GM21447 (cell line): ENCODE data around the gene PEX16.

ENCODE experiments used
- ATAC-seq: cut with Tn5 transposase; IDR thresholded peaks from one replicate; pipeline ENCODE4 v1.9.1; 2021; ENCODE audit not compliant: unreplicated experiment

Gene PEX16

DNA sequence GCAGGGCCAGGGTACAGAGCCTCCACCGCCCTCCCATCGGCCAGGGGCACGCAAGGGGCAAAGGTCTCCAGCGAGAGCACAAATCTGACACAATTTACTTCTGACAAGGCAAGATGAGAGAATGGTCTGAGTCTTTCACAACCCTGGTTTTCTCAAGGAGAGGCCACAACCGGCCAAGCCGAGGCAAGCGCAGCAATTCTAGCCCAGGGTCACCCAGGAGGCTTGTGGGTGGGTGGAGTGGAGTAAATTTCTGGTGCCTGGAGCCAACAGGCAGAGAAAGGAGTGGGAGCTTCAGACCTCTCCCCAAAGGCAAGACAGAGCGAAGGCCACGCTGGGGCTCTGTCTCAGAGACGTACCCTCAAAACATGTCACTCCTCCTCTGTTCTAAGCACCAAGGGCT, 14.1 kb upstream of the PEX16 start:
- no peak for ATAC-seq

DNA sequence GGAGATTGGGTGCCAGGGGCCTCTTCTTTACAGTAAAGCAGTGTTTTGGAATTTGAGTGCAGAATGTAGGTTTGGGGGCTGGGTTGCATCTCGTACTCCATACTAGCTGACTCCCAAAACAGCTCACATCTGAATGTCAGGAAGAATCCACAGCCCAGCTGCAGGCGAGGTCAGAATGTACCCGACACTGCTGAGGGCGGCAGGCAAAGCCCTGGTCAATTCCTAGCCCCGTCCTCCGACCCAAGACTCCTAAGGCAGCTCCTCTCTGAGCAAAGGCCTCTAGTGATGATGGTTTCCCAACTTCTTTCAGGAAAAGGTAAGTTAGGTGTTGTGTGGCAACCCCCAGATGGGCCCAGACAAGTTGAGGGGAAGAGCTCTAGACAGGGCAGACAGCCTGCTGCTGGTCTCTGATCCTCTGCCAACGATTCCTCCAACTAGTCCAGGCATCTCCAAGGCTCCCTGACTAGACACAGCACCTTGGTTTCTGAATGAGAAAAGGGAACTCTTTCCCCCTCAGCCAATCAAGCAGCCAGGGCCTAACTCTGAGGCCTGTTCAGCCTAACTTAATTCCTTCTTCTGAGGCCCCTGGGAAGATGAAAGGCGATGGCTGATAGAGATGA, 13.4 kb upstream of the PEX16 start:
- no peak for ATAC-seq

DNA sequence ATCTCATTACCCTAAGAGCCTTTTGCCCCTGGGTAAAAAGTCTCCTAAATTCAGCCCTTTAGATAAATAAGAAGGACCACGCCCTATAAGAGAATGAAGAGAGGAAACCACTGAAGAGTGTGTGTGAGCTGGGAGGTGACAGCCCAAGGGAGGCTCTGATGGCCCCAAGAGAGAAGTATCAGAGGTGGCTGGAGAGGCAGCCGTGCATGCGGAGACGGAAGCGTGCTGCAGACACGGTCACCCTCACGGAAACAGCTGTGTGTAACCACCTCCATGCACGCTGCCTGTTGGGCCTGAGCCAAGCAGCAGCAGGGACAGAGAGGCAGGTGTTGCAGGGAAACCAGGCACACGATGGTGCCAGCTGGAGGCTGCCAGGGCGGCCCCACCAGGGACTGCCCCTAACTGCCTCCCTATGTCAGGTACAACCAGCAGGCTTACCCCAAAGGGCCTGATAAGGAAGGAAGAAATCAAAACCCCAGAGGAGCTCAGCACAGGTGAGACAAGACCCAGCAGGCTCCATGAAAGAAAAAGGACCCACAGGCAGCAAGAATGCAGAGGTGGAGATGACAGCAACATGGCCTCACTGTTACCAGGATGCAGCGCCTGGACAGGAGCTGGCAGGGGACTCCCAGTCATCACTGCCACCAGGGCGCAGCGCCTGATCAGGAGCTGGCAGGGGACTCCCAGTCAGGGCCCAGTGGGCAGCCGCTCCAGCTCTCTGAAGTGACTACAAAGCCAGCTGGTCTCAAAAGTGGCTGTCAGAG, 12.5 kb upstream of the PEX16 start:
- ATAC-seq: peak; percentile 85

DNA sequence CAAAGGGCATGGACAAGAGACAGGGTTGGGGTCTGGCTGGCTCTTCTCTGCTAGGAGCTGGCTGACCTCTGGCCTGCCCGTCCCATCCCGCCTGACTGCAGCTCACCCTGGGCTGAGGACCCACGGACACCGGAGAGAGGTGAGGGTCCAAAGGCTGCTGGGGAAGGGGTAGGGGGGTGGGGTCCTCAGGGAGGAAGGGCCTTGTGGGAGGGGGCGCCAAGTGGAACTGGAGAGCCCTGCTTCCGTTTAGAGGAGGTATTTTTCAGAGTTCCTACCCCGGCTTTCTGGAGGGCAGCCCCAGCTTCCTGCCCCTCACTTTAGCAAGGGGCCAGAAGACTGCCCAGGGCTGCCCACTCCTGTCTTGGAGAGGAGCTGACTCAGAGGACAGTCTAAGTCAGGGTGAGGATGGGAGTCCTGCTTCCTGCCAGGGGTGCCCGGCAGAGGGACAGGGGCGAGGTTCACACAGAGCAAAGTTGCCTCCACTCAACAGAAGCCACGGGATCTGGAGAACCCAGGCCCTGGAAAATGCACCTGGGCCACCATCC, 11.9 kb upstream of the PEX16 start:
- ATAC-seq: peak; percentile 10

DNA sequence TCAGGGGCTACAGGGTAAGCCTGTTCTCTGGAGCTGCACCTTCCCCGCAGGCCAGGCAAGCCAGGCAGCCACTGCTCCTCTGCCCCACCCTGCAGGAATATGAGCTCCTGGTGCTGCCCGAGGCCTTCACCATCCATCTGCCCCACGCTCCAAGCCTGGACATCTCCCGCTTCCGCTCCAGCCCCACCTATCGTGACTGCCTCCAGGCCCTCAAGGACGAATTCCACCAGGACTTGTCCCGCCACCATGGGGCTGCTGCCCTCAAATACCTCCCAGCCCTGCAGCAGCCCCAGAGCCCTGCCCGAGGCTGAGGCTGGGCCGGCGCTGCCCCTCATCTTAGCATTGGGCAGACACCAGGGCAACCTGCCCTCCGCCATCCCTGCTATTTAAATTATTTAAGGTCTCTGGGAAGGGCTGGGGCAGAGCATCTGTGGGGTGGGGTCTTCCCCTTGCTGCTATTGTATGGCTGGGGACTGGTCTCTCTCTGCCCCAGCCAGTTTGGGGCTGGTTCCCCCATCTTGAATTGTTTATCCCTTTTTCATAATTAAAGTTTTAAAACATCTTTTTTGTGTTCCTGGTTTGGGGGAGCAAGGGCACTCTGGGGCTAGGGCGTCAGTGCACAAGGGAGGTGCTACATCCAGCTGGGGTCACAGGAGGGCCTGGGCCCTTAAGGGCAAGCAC, 11.0 kb upstream of the PEX16 start:
- ATAC-seq: no peak

DNA sequence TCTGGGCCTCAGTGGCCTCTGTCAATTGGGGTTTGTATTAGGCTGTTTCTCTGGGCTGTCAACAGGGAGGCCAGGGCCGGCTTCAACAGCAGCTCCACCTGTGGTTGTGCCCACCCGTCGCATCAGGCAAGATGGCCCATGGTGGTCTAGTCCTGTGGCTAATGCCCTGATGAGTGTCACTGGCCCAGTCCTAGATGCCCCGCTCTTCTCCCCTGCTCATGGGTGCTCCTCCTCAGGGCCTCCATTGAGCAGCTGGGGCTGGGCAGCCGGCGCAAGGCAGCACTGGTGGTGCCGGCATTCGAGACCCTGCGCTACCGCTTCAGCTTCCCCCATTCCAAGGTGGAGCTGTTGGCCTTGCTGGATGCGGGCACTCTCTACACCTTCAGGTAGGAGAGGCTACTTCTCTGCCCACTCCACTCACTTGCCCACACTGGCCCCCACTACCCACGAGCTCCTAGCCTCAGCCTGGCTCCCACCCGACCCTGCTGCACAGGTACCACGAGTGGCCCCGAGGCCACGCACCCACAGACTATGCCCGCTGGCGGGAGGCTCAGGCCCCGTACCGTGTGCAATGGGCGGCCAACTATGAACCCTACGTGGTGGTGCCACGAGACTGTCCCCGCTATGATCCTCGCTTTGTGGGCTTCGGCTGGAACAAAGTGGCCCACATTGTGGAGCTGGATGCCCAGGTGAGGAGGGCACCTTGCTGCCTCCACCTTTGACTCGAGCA, 10.2 kb upstream of the PEX16 start:
- no peak for ATAC-seq

DNA sequence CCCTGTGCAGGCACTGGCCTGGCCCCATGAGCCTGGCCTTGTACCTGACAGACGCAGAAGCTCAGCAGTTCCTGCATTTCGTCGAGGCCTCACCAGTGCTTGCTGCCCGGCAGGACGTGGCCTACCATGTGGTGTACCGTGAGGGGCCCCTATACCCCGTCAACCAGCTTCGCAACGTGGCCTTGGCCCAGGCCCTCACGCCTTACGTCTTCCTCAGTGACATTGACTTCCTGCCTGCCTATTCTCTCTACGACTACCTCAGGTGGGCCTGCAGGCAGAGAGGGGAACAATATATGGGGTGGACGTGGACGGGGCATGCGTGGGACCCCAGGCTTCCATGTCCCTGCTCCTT, 9.6 kb upstream of the PEX16 start:
- ATAC-seq: no peak

DNA sequence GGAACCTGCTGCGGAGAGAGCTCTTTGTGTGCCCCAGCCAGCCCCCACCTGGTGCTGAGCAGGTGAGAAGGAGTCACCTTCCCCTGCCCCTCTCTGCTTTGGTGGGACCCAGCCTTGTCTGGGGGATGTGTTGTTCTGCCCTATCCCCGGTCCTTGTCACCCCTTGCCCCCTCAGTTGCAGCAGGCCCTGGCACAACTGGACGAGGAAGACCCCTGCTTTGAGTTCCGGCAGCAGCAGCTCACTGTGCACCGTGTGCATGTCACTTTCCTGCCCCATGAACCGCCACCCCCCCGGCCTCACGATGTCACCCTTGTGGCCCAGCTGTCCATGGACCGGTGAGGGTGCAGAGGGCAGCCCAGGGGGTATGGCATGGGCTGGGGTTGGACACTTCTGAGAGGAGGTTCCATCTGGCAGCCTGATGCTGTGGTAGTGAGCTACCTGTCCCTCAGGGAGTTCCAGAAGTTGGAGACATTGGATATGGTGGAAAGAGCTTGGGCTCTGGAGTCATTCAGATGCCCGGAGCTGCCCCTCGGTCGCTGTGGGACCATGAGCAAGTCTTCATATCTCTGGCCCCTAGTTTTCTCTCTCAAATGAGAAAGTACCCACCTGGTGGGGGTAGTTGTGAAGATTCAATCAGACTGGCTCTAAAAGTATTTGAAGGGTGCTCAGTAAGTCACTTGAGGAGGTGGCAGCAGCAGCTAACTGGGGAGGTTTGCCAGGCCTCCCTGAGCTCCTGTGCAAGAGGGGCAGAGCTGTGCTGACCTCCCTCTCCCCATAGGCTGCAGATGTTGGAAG, 9.1 kb upstream of the PEX16 start:
- no peak for ATAC-seq

DNA sequence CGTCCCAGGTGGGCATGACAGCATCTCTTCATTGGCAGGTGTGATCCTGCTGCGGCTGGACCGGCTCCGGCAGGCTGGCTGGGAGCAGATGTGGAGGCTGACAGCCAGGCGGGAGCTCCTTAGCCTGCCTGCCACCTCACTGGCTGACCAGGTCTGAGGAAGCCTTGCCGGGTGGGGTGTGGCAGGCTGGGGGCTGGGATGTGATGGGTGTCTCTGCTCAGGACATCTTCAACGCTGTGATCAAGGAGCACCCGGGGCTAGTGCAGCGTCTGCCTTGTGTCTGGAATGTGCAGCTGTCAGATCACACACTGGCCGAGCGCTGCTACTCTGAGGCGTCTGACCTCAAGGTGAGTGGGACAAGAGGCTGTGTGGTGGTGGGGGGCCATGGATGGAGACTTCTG, 8.3 kb upstream of the PEX16 start:
- no peak for ATAC-seq

DNA sequence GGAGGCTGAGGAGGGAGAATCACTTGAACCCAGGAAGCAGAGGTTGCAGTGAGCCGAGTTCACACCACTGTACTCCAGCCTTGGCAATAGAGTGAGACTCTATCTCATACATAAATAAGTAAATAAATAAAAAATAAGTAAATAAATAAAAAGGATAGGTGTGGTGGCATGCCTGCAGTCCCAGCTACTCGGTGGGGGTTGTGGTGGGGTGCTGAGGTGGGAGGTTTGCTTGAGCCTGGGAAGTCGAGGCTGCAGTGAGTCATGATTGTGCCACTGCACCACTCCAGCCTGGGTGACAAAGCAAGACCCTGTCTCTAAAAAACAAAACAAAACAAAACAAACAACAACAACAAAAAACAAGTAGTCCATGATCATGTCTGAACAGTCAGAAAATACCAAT, 7.9 kb upstream of the PEX16 start:
- no peak for ATAC-seq

DNA sequence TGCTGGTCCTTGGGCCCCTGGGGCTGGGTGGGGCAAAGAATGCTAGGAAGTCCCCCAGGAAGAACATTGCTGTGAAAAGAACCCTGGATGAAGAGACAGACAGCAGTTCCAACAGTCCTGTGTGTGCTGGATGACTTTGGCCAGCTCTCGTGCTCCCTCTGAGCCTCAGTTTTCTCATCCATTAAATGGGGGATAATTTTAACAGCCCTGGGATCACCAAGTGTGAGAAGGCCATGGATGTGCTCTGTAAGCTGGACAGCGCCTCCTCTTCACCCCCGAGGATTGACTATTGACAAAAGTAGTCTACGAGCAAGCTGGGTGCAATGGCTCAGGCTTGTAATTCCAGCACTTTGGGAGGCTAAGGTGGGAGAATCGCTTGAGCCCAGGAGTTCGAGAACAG, 7.2 kb upstream of the PEX16 start:
- no peak for ATAC-seq

DNA sequence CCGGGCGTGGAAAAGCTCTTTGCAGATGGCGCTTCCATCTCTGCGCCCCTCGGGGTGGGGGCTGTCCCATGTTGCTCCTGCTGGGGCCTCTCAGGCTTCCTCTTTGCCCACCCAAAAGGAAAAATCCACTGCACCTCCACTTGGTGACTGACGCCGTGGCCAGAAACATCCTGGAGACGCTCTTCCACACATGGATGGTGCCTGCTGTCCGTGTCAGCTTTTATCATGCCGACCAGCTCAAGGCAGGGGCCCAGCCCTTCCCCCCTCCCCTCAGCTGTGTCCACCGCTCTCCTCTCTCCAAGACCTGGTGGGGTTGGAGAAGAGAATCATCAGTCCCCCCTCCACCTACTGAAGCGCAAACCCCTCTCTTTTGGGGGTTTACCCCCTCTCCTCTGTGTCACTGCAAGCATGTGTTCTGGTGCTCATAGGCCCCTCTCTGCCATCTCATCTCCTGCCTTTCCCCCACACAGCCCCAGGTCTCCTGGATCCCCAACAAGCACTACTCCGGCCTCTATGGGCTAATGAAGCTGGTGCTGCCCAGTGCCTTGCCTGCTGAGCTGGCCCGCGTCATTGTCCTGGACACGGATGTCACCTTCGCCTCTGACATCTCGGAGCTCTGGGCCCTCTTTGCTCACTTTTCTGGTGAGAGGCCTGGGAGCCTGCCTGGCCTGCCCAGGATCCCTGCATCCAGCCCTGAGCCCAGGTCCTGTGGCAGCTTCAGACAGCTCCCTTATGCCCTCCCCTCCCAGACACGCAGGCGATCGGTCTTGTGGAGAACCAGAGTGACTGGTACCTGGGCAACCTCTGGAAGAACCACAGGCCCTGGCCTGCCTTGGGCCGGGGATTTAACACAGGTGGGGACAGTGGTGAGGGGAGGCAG, 6.6 kb upstream of the PEX16 start:
- ATAC-seq: no peak

DNA sequence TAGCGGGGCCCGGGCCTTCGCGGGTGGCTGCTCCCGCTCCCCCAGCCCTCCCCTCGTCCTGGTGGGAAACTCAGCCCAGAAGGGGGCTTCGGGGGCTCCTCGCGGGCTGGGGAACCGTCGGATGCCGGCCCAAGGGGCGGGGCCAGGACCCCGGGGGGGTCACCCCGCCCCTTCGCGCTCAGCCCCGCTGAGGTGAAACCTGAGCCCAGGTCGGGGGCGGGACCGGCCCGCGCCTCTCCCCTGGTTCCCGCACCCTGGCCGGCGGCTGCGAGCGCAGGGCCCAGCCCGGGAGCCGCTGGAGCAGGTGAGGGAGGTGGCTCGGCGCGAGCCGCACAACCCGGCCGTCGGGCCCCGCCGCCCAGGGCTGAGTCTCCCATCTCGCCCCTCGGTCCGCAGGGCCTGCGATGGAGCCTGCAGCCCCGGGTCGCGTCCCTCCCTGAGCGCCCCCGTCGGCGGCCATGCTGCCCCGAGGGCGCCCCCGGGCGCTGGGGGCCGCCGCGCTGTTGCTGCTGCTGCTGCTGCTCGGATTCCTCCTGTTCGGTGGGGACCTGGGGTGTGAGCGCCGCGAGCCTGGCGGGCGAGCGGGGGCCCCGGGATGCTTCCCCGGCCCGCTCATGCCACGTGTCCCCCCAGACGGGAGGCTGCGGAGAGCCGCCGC, 4.9 kb upstream of the PEX16 start, which contains the start of gene LARGE2:
LARGE2 (plus strand) TSS at position 232 of the 658 bp plus-strand sequence; CDS start at position 459, 227 bp downstream.
- no peak for ATAC-seq

DNA sequence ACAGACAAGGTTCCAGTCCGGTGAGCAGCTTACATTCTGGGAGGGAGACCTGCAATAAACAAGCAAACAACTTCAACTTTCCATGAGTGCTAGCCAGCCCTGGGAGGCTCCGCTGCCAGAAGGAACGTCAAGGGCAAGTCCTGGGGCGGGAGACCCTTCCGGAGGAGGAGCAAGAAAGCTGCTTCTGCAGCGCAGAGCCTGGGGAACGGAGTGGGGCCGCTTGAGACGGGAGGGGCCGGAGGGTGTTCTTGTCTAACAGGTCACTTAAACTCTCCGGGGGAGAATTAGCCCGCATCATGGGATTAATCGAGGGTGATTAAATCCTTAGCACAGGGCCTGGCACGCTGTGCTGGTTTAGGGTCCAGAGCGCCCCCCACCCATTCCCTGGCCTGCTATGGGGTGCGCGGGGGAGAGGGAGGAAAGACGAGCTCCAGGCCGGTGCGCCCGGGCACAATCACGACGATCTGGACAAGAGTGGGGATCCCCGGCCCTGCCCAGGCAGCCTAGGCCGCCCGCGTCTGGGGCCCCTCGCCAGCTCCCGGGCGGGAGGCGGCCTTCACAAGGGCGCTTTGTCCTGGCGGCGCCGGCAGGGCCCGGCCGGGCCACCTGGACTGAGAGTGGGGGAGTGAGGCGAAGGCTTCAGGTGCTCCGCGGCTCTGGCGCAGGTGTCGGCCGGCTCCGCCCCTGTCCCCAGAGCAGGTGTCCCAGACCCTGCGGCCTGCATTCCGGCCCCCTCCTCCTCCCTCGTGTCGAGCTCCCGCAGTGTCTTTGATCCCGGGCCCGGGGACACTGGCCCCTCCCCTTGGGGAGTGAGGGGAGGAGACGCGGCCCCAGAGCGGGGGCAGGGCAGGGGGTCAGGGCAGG, 4.1 kb upstream of the PEX16 start:
- no peak for ATAC-seq

DNA sequence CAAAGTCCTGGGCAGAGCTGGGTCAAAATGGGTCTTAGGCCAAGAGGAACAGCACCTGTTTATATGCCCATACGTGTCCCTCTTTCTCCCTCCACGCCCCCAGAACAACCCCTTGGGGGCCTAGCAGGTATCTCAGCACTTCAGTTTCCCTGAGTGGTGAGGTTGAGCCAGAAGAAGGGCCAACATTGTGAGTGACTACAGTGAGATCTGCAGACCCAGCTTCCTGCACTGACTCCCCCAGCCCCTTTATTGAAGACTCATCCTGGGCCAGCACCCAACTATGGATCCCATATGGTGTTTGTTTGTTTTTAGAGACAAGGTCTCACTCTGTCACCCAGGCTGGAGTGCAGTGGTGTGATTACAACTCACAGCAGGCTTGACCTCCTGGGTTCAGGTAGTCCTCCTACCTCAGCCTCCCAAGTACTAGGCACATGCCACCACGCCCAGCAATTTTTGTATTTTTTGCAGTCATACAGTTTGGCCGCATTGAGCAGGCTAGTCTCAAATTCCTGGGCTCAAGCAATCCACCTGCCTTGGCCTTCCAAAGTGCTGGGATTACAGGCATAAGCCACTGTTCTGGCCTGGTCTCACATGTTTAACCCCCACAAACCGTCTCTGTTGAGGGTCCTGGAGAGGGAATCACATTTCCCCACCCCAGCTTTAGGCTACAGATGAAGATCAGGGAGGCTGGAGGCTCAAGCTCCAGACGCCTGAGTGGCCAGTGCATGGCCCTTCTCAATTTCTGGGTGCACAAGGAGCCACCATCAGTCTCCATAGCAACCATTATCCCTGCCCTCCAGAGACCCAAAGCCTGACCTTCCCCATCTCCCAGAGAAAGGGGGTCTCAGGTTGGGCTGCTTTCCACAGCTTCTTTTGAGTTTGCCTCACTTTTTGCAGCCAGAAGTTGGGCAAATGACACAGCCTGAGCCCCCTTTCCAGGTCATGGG, 3.1 kb upstream of the PEX16 start:
- no peak for ATAC-seq

DNA sequence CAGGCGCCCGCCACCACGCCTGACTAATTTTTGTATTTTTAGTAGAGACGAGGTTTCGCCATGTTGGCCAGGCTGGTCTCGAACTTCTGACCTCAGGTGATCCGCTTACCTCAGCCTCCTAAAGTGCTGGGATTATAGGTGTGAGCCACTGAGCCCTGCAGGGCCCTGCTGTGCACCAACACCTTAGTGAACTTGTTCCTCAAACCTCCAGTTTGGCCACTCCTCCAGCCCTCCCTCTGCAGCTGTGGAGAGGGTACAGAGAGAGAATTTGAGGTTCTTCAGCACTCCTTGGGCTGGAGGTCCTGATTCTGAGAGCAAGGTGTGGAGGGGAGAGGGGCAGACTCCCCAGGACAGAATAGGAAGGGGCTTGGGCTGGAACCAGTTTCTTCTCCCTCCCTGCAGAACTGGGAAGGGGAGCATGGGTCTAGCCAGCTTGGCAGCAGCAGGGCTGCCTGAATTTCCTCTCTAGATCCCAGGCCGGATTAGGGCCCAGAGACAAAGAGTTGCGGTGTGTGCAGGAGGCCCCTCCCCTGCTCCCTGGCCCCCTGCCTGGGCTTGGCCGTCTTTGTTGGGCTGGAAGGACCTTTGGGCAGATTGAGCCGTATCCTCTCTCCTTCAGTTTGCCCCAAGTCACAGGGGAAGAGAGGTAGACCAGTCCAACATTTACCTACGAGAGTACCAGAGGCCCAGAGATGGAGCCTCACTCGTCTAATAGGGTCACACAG, 2.3 kb upstream of the PEX16 start:
- ATAC-seq: no peak
